Measurements from ENCODE around the gene SLC5A12.

DNA sequence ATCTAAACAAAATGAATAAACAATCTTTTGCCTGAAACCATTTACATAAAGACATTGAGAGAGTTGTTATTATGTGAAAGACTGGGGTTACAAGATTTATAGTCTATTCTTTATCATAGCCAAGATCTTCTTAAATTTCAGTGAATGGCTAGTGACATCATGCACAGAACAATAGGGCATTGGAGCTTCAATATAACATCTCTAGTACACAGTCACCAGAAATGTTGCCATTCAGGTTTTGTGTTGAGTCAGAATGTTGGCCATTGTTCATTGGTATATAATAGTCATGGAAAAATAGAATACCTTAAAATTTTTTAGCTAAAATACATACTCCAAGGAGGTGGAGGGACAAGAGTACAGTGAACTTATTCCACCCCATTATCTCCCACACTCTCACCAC lies 44.3 kb downstream of the SLC5A12 start:
- TF ChIP-seq EZH2 (IDR thresholded peaks at IDR 0.05; ENCODE audit: insufficient read depth, poor library complexity, severe bottlenecking) (no peak), EZH2phosphoT487 (IDR thresholded peaks at IDR 0.05; ENCODE audit: insufficient read depth, low read depth) (no peak)
